ENCODE measurements around the gene PLEKHG5.

DNA sequence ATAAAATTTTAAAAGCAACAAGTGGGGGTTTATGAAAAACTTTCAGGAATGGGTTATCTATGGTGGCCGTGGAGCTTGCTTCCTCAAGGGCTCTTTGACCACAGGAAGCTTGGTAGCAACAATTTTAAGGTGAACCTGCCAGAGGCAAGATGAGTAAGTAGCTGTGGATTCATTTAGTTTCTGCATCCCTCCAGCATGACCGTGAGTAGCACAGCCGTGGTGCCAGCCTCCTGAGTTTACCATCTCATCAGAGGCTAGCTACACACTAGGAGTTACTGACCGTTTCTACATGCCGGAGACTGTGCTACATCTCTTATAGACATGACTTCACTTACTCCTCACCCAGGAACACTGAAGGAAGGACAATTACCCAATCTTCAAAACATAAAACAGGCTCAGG lies 30.1 kb upstream of the PLEKHG5 start:
- TF ChIP-seq POLR2A (IDR thresholded peaks at IDR 0.05; ENCODE audit: low read depth) (no peak), EP300 (IDR thresholded peaks at IDR 0.05) (no peak), POLR2AphosphoS5 (IDR thresholded peaks at IDR 0.05) (no peak)
- TF ChIP-seq, protein P1, sequence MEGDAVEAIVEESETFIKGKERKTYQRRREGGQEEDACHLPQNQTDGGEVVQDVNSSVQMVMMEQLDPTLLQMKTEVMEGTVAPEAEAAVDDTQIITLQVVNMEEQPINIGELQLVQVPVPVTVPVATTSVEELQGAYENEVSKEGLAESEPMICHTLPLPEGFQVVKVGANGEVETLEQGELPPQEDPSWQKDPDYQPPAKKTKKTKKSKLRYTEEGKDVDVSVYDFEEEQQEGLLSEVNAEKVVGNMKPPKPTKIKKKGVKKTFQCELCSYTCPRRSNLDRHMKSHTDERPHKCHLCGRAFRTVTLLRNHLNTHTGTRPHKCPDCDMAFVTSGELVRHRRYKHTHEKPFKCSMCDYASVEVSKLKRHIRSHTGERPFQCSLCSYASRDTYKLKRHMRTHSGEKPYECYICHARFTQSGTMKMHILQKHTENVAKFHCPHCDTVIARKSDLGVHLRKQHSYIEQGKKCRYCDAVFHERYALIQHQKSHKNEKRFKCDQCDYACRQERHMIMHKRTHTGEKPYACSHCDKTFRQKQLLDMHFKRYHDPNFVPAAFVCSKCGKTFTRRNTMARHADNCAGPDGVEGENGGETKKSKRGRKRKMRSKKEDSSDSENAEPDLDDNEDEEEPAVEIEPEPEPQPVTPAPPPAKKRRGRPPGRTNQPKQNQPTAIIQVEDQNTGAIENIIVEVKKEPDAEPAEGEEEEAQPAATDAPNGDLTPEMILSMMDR (IDR thresholded peaks at IDR 0.05) = no peak
